ENCODE data around the gene OR11A1.

Gene OR11A1

GRCh38 chr6:29424575-29424974, 32.3 kb downstream of the OR11A1 start:
- Mint-ChIP-seq H3K4me3 (no peak overlapping the region), H3K4me1 (no peaks in the 10 kb centered on the region), H3K9me3 (no peaks in the 10 kb centered on the region), H3K27ac (ENCODE audit: low read depth) (no peak overlapping the region), H3K27me3 (peaks cover 76% of the 10 kb centered on the region), H3K36me3 (ENCODE audit: insufficient read depth) (peaks cover 1% of the 10 kb centered on the region)
- no peak for ATAC-seq (replicated peaks; ENCODE audit: extremely low read depth, poor library complexity, severe bottlenecking)
- no peak for DNase-seq (ENCODE audit: low spot score in 2 of 2)

- no peak for ATAC-seq (replicated peaks; ENCODE audit: extremely low read depth, poor library complexity, severe bottlenecking)
- H3K27ac Mint-ChIP-seq (ENCODE audit: low read depth): no peak overlapping the region
- no peak for DNase-seq (ENCODE audit: low spot score in 2 of 2)
- no peaks in the 10 kb centered on the region for H3K9me3 Mint-ChIP-seq
- peaks cover 78% of the 10 kb centered on the region for H3K27me3 Mint-ChIP-seq
- no peaks in the 10 kb centered on the region for H3K4me1 Mint-ChIP-seq
- H3K36me3 Mint-ChIP-seq (ENCODE audit: insufficient read depth): peaks cover 1% of the 10 kb centered on the region
- H3K4me3 Mint-ChIP-seq: no peak overlapping the region
Observed at GRCh38 chr6:29424168-29424567, 32.7 kb downstream of the OR11A1 start.

GRCh38 chr6:29419516-29419915, 37.4 kb downstream of the OR11A1 start:
- peaks cover 1% of the 10 kb centered on the region for H3K36me3 Mint-ChIP-seq (ENCODE audit: insufficient read depth)
- no peaks in the 10 kb centered on the region for H3K9me3 Mint-ChIP-seq
- peaks cover 73% of the 10 kb centered on the region for H3K27me3 Mint-ChIP-seq
- DNase-seq (ENCODE audit: low spot score in 2 of 2): no peak
- no peak for ATAC-seq (replicated peaks; ENCODE audit: extremely low read depth, poor library complexity, severe bottlenecking)
- no peak overlapping the region for H3K4me3 Mint-ChIP-seq
- no peak overlapping the region for H3K27ac Mint-ChIP-seq (ENCODE audit: low read depth)
- no peaks in the 10 kb centered on the region for H3K4me1 Mint-ChIP-seq

- DNase-seq (ENCODE audit: low spot score in 2 of 2) (no peak), ATAC-seq (replicated peaks; ENCODE audit: extremely low read depth, poor library complexity, severe bottlenecking) (no peak)
- Mint-ChIP-seq H3K27ac (ENCODE audit: low read depth) (no peak within 1 kb of the TSS), H3K36me3 (ENCODE audit: insufficient read depth) (no peaks in the 10 kb centered on the region), H3K27me3 (peaks cover 71% of the 10 kb centered on the region), H3K4me1 (no peaks in the 10 kb centered on the region), H3K4me3 (no peak within 1 kb of the TSS), H3K9me3 (peaks cover 11% of the 10 kb centered on the region)
Observed at GRCh38 chr6:29414588-29414987, 42.3 kb downstream of the OR11A1 start, which contains the start of gene OR12D1. TSS of gene OR12D1 (plus strand) at chr6:29414928.

GRCh38 chr6:29403801-29404200, 53.1 kb downstream of the OR11A1 start:
- Mint-ChIP-seq H3K4me1 (no peaks in the 10 kb centered on the region), H3K27me3 (peaks cover 78% of the 10 kb centered on the region), H3K9me3 (peaks cover 13% of the 10 kb centered on the region), H3K27ac (ENCODE audit: low read depth) (no peak overlapping the region), H3K36me3 (ENCODE audit: insufficient read depth) (no peaks in the 10 kb centered on the region), H3K4me3 (no peak overlapping the region)
- DNase-seq (ENCODE audit: low spot score in 2 of 2): no peak
- no peak for ATAC-seq (replicated peaks; ENCODE audit: extremely low read depth, poor library complexity, severe bottlenecking)

GRCh38 chr6:29399525-29399924, 57.3 kb downstream of the OR11A1 start:
- H3K27ac Mint-ChIP-seq (ENCODE audit: low read depth): no peak overlapping the region

GRCh38 chr6:29395331-29395730, 61.5 kb downstream of the OR11A1 start, which contains the start of gene OR12D2:
TSS of gene OR12D2 (plus strand) at chr6:29395631. CDS start at chr6:29396700, 1,069 bp downstream.
- no peaks in the 10 kb centered on the region for H3K9me3 Mint-ChIP-seq
- H3K27ac Mint-ChIP-seq (ENCODE audit: low read depth): no peak within 1 kb of the TSS
- no peak within 1 kb of the TSS for H3K4me3 Mint-ChIP-seq
- H3K27me3 Mint-ChIP-seq: peaks cover 70% of the 10 kb centered on the region
- no peaks in the 10 kb centered on the region for H3K36me3 Mint-ChIP-seq (ENCODE audit: insufficient read depth)
- no peak for ATAC-seq (replicated peaks; ENCODE audit: extremely low read depth, poor library complexity, severe bottlenecking)
- H3K4me1 Mint-ChIP-seq: no peaks in the 10 kb centered on the region
- DNase-seq (ENCODE audit: low spot score in 2 of 2): no peak

More at GRCh38 chr6:29399525-29399924, 57.3 kb downstream of the OR11A1 start:
- Mint-ChIP-seq H3K36me3 (ENCODE audit: insufficient read depth) (no peaks in the 10 kb centered on the region), H3K27me3 (peaks cover 78% of the 10 kb centered on the region), H3K4me1 (no peaks in the 10 kb centered on the region), H3K4me3 (no peak overlapping the region), H3K9me3 (no peaks in the 10 kb centered on the region)
- DNase-seq (ENCODE audit: low spot score in 2 of 2): no peak
- ATAC-seq (replicated peaks; ENCODE audit: extremely low read depth, poor library complexity, severe bottlenecking): no peak

- Mint-ChIP-seq H3K36me3 (ENCODE audit: insufficient read depth) (peaks cover 2% of the 10 kb centered on the region), H3K4me1 (no peaks in the 10 kb centered on the region), H3K27ac (ENCODE audit: low read depth) (no peak overlapping the region), H3K27me3 (peaks cover 56% of the 10 kb centered on the region), H3K4me3 (no peak overlapping the region), H3K9me3 (no peaks in the 10 kb centered on the region)
- ATAC-seq (replicated peaks; ENCODE audit: extremely low read depth, poor library complexity, severe bottlenecking): no peak
- DNase-seq (ENCODE audit: low spot score in 2 of 2): no peak
Observed at GRCh38 chr6:29388533-29388932, 68.3 kb downstream of the OR11A1 start.

- no peaks in the 10 kb centered on the region for H3K4me1 Mint-ChIP-seq
- no peaks in the 10 kb centered on the region for H3K36me3 Mint-ChIP-seq (ENCODE audit: insufficient read depth)
- no peaks in the 10 kb centered on the region for H3K9me3 Mint-ChIP-seq
- DNase-seq (ENCODE audit: low spot score in 2 of 2) (no peak), ATAC-seq (replicated peaks; ENCODE audit: extremely low read depth, poor library complexity, severe bottlenecking) (no peak)
- H3K27ac Mint-ChIP-seq (ENCODE audit: low read depth): no peak overlapping the region
- no peak overlapping the region for H3K4me3 Mint-ChIP-seq
- peaks cover 54% of the 10 kb centered on the region for H3K27me3 Mint-ChIP-seq
Observed at GRCh38 chr6:29376003-29376402, 80.9 kb downstream of the OR11A1 start.

Data from central memory CD8-positive, alpha-beta T cell (primary cell).